HL-60 (cell line): Measurements from ENCODE around the gene WDFY4.

Experiments
- DNase-seq, 2 experiments: peaks; one replicate each; pipeline ENCODE4 v3.0.0-alpha.2; 2010 to 2020; ENCODE audit warnings: low read depth in 1 of 2, low spot score in 1 of 2
- H3K27ac ChIP-seq: fragments of 250-450 bp; sonication (Bioruptor Pico); replicated peaks from 2 replicates; pipeline ENCODE4 v1.5.1; 2020; ENCODE audit warnings: mild to moderate bottlenecking, moderate library complexity
- H3K27me3 ChIP-seq: fragments of 250-450 bp; sonication (Bioruptor Pico); 2 replicates; pipeline ENCODE4 v1.5.1; 2021; ENCODE audit warnings: mild to moderate bottlenecking, moderate library complexity; ENCODE audit not compliant: insufficient read depth, poor library complexity, severe bottlenecking
- H3K4me3 ChIP-seq: replicated peaks from 2 replicates; pipeline ENCODE4 v1.5.1; 2011; ENCODE audit warnings: mild to moderate bottlenecking, control low read depth, low read length; ENCODE audit not compliant: insufficient read depth
- GABPA ChIP-seq: IDR thresholded peaks from 2 replicates; pipeline ENCODE4 v1.6.1; 2012; ENCODE audit warnings: low read depth
- POLR2AphosphoS5 ChIP-seq: IDR thresholded peaks from 2 replicates; pipeline ENCODE4 v1.6.1; 2012; ENCODE audit warnings: low read depth
- SPI1 ChIP-seq: IDR thresholded peaks from 2 replicates; pipeline ENCODE4 v1.6.1; 2012; ENCODE audit warnings: low read depth, mild to moderate bottlenecking, borderline replicate concordance
- TF ChIP-seq, protein P1 (sequence below): IDR thresholded peaks from 2 replicates; pipeline ENCODE4 v1.6.1; 2012; ENCODE audit warnings: low read depth; ENCODE audit not compliant: insufficient replicate concordance
- TF ChIP-seq, protein P2 (sequence below): IDR thresholded peaks from one replicate; pipeline ENCODE4 v1.5.1; 2011; ENCODE audit warnings: low read length, control low read depth, inconsistent platforms; ENCODE audit not compliant: insufficient read depth

WDFY4 gene

DNA sequence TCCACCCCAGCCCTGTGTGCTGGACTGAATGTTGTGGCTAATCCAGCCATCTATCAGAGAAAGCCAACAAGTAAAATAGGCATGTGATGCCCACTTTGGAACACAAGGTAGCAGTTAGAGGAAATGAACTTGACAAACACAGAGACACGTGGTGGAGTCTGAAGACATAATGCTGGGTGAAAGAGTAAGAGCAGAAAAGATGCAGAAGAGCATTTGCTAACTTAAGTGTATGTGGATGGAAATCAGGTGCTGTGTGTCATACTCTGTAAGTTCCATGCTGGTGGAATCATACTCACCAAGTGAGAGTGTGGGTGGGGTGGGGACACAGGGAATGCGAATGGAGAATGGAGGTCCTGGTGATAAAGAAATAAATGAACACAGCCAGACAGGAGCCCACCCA, 22.8 kb downstream of the WDFY4 start:
- Histone ChIP-seq H3K4me3 (no peak overlapping the region), H3K27ac (no peak overlapping the region), H3K27me3 (no peaks in the 10 kb centered on the region)
- no peak for DNase-seq
- TF ChIP-seq, protein P1, sequence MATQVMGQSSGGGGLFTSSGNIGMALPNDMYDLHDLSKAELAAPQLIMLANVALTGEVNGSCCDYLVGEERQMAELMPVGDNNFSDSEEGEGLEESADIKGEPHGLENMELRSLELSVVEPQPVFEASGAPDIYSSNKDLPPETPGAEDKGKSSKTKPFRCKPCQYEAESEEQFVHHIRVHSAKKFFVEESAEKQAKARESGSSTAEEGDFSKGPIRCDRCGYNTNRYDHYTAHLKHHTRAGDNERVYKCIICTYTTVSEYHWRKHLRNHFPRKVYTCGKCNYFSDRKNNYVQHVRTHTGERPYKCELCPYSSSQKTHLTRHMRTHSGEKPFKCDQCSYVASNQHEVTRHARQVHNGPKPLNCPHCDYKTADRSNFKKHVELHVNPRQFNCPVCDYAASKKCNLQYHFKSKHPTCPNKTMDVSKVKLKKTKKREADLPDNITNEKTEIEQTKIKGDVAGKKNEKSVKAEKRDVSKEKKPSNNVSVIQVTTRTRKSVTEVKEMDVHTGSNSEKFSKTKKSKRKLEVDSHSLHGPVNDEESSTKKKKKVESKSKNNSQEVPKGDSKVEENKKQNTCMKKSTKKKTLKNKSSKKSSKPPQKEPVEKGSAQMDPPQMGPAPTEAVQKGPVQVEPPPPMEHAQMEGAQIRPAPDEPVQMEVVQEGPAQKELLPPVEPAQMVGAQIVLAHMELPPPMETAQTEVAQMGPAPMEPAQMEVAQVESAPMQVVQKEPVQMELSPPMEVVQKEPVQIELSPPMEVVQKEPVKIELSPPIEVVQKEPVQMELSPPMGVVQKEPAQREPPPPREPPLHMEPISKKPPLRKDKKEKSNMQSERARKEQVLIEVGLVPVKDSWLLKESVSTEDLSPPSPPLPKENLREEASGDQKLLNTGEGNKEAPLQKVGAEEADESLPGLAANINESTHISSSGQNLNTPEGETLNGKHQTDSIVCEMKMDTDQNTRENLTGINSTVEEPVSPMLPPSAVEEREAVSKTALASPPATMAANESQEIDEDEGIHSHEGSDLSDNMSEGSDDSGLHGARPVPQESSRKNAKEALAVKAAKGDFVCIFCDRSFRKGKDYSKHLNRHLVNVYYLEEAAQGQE, result no peak

DNA sequence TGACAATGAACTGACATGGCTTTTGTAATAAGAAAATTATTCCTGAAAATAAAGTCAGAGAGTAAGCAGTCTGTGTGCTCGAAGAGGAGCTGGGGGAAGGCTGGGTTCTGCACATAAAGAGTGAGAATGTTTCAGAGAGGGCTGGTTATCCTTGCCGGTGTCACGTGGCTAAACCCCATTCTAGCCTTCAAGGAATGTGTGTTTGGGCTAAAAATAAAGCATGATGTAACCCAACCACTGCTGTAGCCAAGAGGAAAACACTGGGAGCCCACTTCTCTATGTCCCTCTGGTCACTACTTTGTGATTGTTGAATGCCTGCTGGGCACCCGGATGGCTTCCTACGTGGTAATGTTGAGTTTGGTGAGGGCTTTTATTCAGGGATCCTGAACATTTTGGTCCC, 23.5 kb downstream of the WDFY4 start:
- H3K27me3 ChIP-seq, result no peaks in the 10 kb centered on the region
- no peak overlapping the region for H3K27ac ChIP-seq
- H3K4me3 ChIP-seq, result no peak overlapping the region
- DNase-seq, result no peak
- TF ChIP-seq SPI1, result no peak
- TF ChIP-seq GABPA, result no peak
- TF ChIP-seq, protein P1, result no peak

DNA sequence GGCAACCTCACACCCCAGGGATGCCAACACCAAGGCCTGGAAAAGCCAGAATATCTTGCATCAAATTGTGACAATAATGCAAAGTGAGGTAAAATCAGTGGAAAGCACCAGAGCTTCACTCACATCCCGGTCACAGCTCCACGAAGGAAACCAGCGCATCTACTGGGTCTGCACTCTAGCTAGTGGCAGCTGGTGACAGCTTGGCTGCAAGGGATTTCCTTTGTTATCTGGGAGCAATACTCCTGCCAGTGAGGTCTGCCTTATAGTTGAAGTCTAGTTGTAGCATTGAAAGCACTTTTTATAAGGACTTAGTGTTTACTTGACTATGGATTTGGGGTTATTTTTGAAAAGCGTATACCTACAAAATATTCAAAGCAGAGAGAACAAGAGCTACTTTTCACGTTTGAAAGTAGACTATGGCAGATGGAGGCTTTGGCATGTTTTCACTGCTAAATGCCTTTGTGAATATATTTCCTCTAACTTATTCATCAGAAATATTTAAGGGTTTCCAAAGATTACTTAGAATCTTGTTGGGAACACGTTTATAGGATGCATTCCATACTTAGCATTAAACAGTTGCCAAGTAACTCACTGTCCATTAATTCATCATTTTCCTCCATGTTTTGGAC, 26.1 kb downstream of the WDFY4 start:
- no peak overlapping the region for H3K4me3 ChIP-seq
- no peaks in the 10 kb centered on the region for H3K27me3 ChIP-seq
- no peak for TF ChIP-seq GABPA
- TF ChIP-seq, protein P2, sequence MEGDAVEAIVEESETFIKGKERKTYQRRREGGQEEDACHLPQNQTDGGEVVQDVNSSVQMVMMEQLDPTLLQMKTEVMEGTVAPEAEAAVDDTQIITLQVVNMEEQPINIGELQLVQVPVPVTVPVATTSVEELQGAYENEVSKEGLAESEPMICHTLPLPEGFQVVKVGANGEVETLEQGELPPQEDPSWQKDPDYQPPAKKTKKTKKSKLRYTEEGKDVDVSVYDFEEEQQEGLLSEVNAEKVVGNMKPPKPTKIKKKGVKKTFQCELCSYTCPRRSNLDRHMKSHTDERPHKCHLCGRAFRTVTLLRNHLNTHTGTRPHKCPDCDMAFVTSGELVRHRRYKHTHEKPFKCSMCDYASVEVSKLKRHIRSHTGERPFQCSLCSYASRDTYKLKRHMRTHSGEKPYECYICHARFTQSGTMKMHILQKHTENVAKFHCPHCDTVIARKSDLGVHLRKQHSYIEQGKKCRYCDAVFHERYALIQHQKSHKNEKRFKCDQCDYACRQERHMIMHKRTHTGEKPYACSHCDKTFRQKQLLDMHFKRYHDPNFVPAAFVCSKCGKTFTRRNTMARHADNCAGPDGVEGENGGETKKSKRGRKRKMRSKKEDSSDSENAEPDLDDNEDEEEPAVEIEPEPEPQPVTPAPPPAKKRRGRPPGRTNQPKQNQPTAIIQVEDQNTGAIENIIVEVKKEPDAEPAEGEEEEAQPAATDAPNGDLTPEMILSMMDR, result no peak
- TF ChIP-seq, protein P1, result no peak
- TF ChIP-seq POLR2AphosphoS5, result no peak
- no peak for TF ChIP-seq SPI1
- no peak for DNase-seq
- no peak overlapping the region for H3K27ac ChIP-seq

DNA sequence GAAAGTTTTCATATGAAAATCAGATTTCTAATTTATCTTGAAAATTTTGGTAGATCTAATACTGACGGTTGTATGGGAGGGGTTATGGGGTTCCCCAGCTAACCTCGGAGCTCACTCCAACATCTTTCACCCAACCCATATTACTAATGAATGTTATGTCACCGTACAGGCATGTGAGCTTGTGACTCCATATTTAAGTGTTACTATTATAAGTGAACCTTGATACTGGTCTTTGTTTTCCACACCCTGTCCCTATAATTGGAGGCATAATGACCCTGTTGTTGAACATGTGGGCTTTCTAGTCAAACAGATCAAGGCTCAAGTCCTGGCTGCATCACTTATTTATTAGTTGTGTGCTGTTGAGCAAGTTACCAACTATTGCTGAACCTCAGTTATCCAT, 27.2 kb downstream of the WDFY4 start:
- TF ChIP-seq, protein P2, result no peak
- TF ChIP-seq GABPA (no peak), POLR2AphosphoS5 (no peak), SPI1 (no peak)
- TF ChIP-seq, protein P1, result no peak
- no peaks in the 10 kb centered on the region for H3K27me3 ChIP-seq
- H3K4me3 ChIP-seq, result no peak overlapping the region
- no peak for DNase-seq
- no peak overlapping the region for H3K27ac ChIP-seq
